Natural killer cell (primary cell): ENCODE measurements around the gene RASSF1. TPM values are rescaled to one million over a fixed set of nuclear protein-coding genes. Genes with fewer than 3 reads are reported as not detected.

Experiments
- ATAC-seq, 3 donors: fragments of 150-1000 bp in 2 of 3; fragments of 200-7000 bp in 1 of 3; cut with Tn5 transposase; 1 replicate in 1 of 3; 2 replicates in 2 of 3; pipeline ENCODE4 v1.10.0; 2021; ENCODE audit warnings: mild to moderate bottlenecking in 2 of 3, moderate library complexity in 2 of 3
- DNase-seq, 2 donors: peaks; one replicate each; pipeline versions ENCODE4 v3.0.0 to v3.0.0-alpha.2; 2013 to 2021; ENCODE audit warnings: mixed read lengths in 1 of 2
- H3K27ac ChIP-seq: one replicate; pipeline ENCODE4 v1.5.1; 2013; ENCODE audit warnings: mild to moderate bottlenecking, low read length
- H3K27me3 ChIP-seq: one replicate; pipeline ENCODE4 v1.6.1; 2013; ENCODE audit warnings: low read length; ENCODE audit not compliant: control insufficient read depth, insufficient read depth
- H3K36me3 ChIP-seq: one replicate; pipeline ENCODE4 v1.6.1; 2013; ENCODE audit warnings: low read length; ENCODE audit not compliant: control insufficient read depth, insufficient read depth
- H3K4me1 ChIP-seq: one replicate; pipeline ENCODE4 v1.6.1; 2013; ENCODE audit warnings: low read length; ENCODE audit not compliant: control insufficient read depth, insufficient read depth
- H3K4me3 ChIP-seq: one replicate; pipeline ENCODE4 v1.5.1; 2013; ENCODE audit warnings: low read length
- H3K9me3 ChIP-seq: one replicate; pipeline ENCODE4 v1.6.1; 2013; ENCODE audit warnings: low read length; ENCODE audit not compliant: control insufficient read depth, insufficient read depth
- H3K27ac Mint-ChIP-seq, 2 donors: one replicate each; pipeline ENCODE4 v1.8.0; 2022; ENCODE audit warnings: mild to moderate bottlenecking in 2 of 2, mixed read lengths in 2 of 2, moderate library complexity in 1 of 2
- H3K27me3 Mint-ChIP-seq, 2 donors: one replicate each; pipeline ENCODE4 v1.8.0; 2022; ENCODE audit warnings: low read depth in 2 of 2, mixed read lengths in 2 of 2
- H3K36me3 Mint-ChIP-seq: one replicate; pipeline ENCODE4 v1.8.0; 2022; ENCODE audit warnings: mixed read lengths
- H3K4me1 Mint-ChIP-seq, 2 donors: one replicate each; pipeline ENCODE4 v1.8.0; 2022; ENCODE audit warnings: mixed read lengths in 2 of 2
- H3K4me3 Mint-ChIP-seq: one replicate; pipeline ENCODE4 v1.8.0; 2022; ENCODE audit warnings: mild to moderate bottlenecking, moderate library complexity, mixed read lengths
- H3K9me3 Mint-ChIP-seq, 2 donors: one replicate each; pipeline ENCODE4 v1.8.0; 2022; ENCODE audit warnings: mixed read lengths in 2 of 2
- WGBS: methylation state at CpG from one replicate; pipeline ENCODE4 v1.1.7; 2013; ENCODE audit warnings: missing lambda C conversion rate; ENCODE audit not compliant: insufficient coverage; 5-methylcytosine and 5-hydroxymethylcytosine counted together
- intact Hi-C: fragments of 100-400 bp; cut with micrococcal nuclease; formaldehyde crosslinking; loops from one replicate; pipeline ENCODE4 v1.14.2; 2022
- total RNA-seq, 4 donors: library from RNA; stranded (reverse); fragments of 120-200 nt in 1 of 4; gene quantifications; one replicate each; pipeline versions ENCODE4 v1.2.3 to v1.2.4, GENCODE V29; 2013 to 2022
- TF ChIP-seq, protein P1 (sequence below): fragments of 200-600 bp; IDR thresholded peaks from one replicate; pipeline ENCODE4 v1.8.0; 2022; ENCODE audit warnings: antibody characterized with exemption

Gene RASSF1
- total RNA-seq, 3 donors from 2014 or later (not counting 1 experiment from before 2014, with no cell fraction given) = 298 to 329 (median 305) TPM

DNA sequence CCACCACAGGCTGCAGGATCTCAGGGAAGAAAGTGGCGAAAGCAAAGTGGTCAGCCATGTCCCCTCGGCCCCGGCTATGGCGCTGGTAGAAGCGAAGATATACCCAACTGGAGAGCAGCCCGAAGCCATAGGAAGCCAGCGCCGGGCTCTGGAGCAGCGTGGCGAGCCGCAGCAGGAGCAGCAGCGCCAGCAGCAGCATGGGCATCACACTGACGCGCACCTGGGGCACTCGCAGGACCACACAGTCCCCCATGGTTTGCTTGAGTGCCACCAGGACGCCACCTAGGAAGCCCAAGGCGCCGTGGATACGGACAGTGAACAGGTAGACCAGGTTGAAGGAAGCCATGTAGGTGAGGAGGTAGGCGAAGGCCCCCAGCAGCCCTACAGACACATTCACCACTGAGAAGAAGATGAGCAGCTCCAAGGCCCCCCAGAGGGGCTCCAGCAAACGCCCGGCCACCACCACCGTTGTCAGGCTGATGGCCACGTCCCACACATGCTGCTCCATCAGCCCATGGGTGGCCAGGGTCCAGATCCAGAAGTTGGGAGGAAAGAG lies 17.8 kb upstream of the RASSF1 start:
- Mint-ChIP-seq H3K9me3 (no peaks in the 10 kb centered on the region), H3K4me1 (peaks cover 30 to 49% of the 10 kb centered on the region in 2 donors), H3K4me3 (peak overlapping the region; percentile 96), H3K27ac (peak overlapping the region; percentile 85 to 96), H3K36me3 (no peaks in the 10 kb centered on the region), H3K27me3 (no peaks in the 10 kb centered on the region)
- WGBS = 68% methylated on average over 23 of the region's 24 CpGs
- peaks cover 42% of the 10 kb centered on the region for H3K36me3 ChIP-seq
- no peak for DNase-seq
- peak overlapping the region; percentile 76 for H3K4me3 ChIP-seq
- no peak for ATAC-seq
- H3K9me3 ChIP-seq = no peaks in the 10 kb centered on the region
- intact Hi-C loops = loop anchor here (2.0 to 10.0 kb wide), 3 partner anchors 20 to 1026 kb away; partner anchors contain the start of genes IFRD2 and MANF
- TF ChIP-seq, protein P1, sequence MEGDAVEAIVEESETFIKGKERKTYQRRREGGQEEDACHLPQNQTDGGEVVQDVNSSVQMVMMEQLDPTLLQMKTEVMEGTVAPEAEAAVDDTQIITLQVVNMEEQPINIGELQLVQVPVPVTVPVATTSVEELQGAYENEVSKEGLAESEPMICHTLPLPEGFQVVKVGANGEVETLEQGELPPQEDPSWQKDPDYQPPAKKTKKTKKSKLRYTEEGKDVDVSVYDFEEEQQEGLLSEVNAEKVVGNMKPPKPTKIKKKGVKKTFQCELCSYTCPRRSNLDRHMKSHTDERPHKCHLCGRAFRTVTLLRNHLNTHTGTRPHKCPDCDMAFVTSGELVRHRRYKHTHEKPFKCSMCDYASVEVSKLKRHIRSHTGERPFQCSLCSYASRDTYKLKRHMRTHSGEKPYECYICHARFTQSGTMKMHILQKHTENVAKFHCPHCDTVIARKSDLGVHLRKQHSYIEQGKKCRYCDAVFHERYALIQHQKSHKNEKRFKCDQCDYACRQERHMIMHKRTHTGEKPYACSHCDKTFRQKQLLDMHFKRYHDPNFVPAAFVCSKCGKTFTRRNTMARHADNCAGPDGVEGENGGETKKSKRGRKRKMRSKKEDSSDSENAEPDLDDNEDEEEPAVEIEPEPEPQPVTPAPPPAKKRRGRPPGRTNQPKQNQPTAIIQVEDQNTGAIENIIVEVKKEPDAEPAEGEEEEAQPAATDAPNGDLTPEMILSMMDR = no peak
- no peaks in the 10 kb centered on the region for H3K27me3 ChIP-seq
- H3K27ac ChIP-seq = peak overlapping the region; percentile 70
- H3K4me1 ChIP-seq = peaks cover 44% of the 10 kb centered on the region

DNA sequence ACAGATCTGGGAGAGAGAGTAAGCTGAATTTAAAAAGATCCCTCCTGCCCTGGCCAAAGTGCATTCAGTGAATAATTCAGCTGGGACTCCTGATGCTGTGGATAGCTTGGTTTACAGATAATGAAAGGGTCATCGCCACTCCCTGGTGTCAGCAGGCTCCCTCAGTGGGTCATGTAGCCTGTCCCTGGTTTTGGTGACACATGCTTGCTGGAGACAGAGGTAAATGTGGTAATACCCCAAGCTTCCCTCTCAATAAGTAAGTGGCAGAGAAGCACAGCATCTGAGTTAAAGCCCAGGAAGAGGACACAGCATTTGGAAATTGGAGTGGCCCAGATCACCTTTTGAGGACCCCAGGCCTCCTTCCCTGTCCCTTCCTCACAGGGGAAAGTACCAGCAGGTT lies 16.8 kb upstream of the RASSF1 start:
- intact Hi-C loops = loop anchor here (10.0 kb wide), 1 partner anchor 1027 kb away; the partner anchor contains the start of gene MANF
- Mint-ChIP-seq H3K36me3 (no peaks in the 10 kb centered on the region), H3K9me3 (no peaks in the 10 kb centered on the region), H3K4me3 (peak overlapping the region; percentile 96), H3K27ac (peak overlapping the region; percentile 60 to 85), H3K27me3 (no peaks in the 10 kb centered on the region), H3K4me1 (peaks cover 30 to 54% of the 10 kb centered on the region in 2 donors)
- no peak overlapping the region for H3K4me3 ChIP-seq
- no peaks in the 10 kb centered on the region for H3K9me3 ChIP-seq
- no peak for ATAC-seq
- H3K4me1 ChIP-seq = peaks cover 44% of the 10 kb centered on the region
- 94% methylated on average over 1 of the region's 1 CpG for WGBS
- no peaks in the 10 kb centered on the region for H3K27me3 ChIP-seq
- DNase-seq = no peak
- peaks cover 51% of the 10 kb centered on the region for H3K36me3 ChIP-seq
- H3K27ac ChIP-seq = no peak overlapping the region
- TF ChIP-seq, protein P1 = no peak

DNA sequence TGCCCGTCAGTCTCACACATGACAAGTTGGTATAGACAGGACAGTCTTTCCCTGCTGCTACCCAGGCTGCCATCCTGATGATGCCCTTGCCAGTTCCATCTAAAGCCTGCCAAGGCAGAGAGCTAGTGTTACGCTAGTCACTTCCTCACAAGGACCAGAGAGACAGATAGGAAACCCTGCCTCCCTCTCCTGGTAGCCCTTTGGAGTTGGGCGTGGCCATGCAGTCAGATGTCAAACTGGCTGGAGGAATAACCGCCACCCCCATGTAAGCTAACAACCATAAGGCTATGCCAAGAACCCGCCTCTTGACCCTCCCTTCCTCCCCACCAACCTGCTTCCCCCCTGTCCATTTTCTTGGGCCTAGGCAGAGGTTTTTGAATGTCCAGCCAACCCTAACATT lies 15.9 kb upstream of the RASSF1 start:
- H3K4me1 Mint-ChIP-seq = peaks cover 31 to 54% of the 10 kb centered on the region in 2 donors
- 80% methylated on average over 5 of the region's 5 CpGs for WGBS

More for the DNA sequence above, 15.9 kb upstream of the RASSF1 start:
- Mint-ChIP-seq H3K27me3 (no peaks in the 10 kb centered on the region), H3K9me3 (no peaks in the 10 kb centered on the region), H3K4me3 (peak overlapping the region; percentile 96), H3K36me3 (no peaks in the 10 kb centered on the region), H3K27ac (peak overlapping the region; percentile 60 to 85)
- ATAC-seq (no peak), DNase-seq (no peak)
- intact Hi-C loops = loop anchor here (10.0 kb wide), 1 partner anchor 1028 kb away; the partner anchor contains the start of gene MANF
- Histone ChIP-seq H3K27ac (no peak overlapping the region), H3K4me3 (no peak overlapping the region), H3K9me3 (no peaks in the 10 kb centered on the region), H3K4me1 (peaks cover 49% of the 10 kb centered on the region), H3K36me3 (peaks cover 55% of the 10 kb centered on the region), H3K27me3 (no peaks in the 10 kb centered on the region)
- TF ChIP-seq, protein P1 = no peak
